Right lobe of liver (tissue), 6 donors: ENCODE results near the gene ALKBH8. TPM values are rescaled to one million over a fixed set of nuclear protein-coding genes. Genes with fewer than 3 reads are reported as not detected.

Experiments
- ATAC-seq, 4 donors: fragments of 200-7000 bp; cut with Tn5 transposase; one replicate each; pipeline ENCODE4 v1.9.1; 2020; ENCODE audit warnings: mild to moderate bottlenecking in 4 of 4, moderate library complexity in 4 of 4
- DNase-seq, 3 donors: peaks; one replicate each; pipeline ENCODE4 v3.0.0-alpha.2; 2020
- H3K27ac ChIP-seq, 3 donors: fragments of 200-600 bp; one replicate each; pipeline ENCODE4 v1.8.0; 2022
- H3K27me3 ChIP-seq, 2 donors: fragments of 200-600 bp; one replicate each; pipeline ENCODE4 v1.8.0; 2022
- H3K36me3 ChIP-seq, 4 donors: fragments of 200-600 bp; sonication (generic) in 1 of 4; one replicate each; pipeline versions ENCODE4 v1.5.1 to v1.8.0; 2017 to 2022; ENCODE audit warnings: control low read depth in 1 of 4
- H3K4me1 ChIP-seq, 4 donors: fragments of 200-600 bp; sonication (generic) in 1 of 4; one replicate each; pipeline versions ENCODE4 v1.5.1 to v1.8.0; 2017 to 2022; ENCODE audit warnings: control low read depth in 1 of 4
- H3K4me3 ChIP-seq, 3 donors: fragments of 200-600 bp; one replicate each; pipeline ENCODE4 v1.8.0; 2022
- H3K9me3 ChIP-seq, 4 donors: fragments of 200-600 bp; sonication (generic) in 1 of 4; one replicate each; pipeline versions ENCODE4 v1.5.1 to v1.8.0; 2017 to 2022; ENCODE audit warnings: control low read depth in 1 of 4
- CTCF ChIP-seq, 4 donors: fragments of 200-600 bp in 3 of 4; fragments of 450-650 bp in 1 of 4; IDR thresholded peaks; one replicate each; pipeline versions ENCODE4 v1.5.1 to v1.8.0; 2016 to 2022; ENCODE audit warnings: antibody characterized with exemption in 4 of 4, mild to moderate bottlenecking in 2 of 4
- POLR2A ChIP-seq: fragments of 450-650 bp; IDR thresholded peaks from one replicate; pipeline ENCODE4 v1.6.1; 2017; ENCODE audit warnings: antibody characterized with exemption, mild to moderate bottlenecking
- WGBS: methylation state at CpG from one replicate; pipeline ENCODE4 v1.1.6; 2018; ENCODE audit warnings: low coverage, low lambda C conversion rate; ENCODE audit not compliant: insufficient coverage; ENCODE audit errors: missing lambda C conversion rate; 5-methylcytosine and 5-hydroxymethylcytosine counted together
- intact Hi-C, 2 donors: fragments of 100-400 bp; cut with DNase I; formaldehyde crosslinking; loops; one replicate each; pipeline versions ENCODE4 v1.11.2 to v1.14.1; 2022
- total RNA-seq, 6 experiments: library from RNA; depleted of rRNA in 2 of 6; stranded (reverse); fragments of >200 nt in 2 of 6; fragmentation: NEBNext Ultra II Directional in 3 of 6; extraction: Animal tissue kit (Norgen Biotek cat#: 25700) in 3 of 6; gene quantifications; one replicate each; pipeline versions ENCODE4 v1.1.0 to v1.2.4, GENCODE V29; 2016 to 2023
- donor health status: DM: no; HTN: yes; CAD: no.
- donor health status: DM: no; HTN: no; CAD: no.
- donor health status: DM: no; HTN: no; CAD: no.
- donor health status: DM: no; HTN: yes; CAD: no.
- donor health status: DM: no; HTN: yes; CAD: no.

ALKBH8 gene
- total RNA-seq, 6 experiments from 2014 or later: 2.5 to 4.3 (median 3.1) TPM

GRCh38 chr11:107526197-107526596, 39.3 kb downstream of the ALKBH8 start:
- H3K27me3 ChIP-seq: no peaks in the 10 kb centered on the region
- TF ChIP-seq CTCF (IDR thresholded peaks at IDR 0.05): no peak
- no peak for TF ChIP-seq POLR2A
- ATAC-seq (no peak), DNase-seq (no peak)
- 94% methylated on average over 3 of the region's 3 CpGs for WGBS
- H3K36me3 ChIP-seq: no peaks in the 10 kb centered on the region
- no peaks in the 10 kb centered on the region for H3K9me3 ChIP-seq
- H3K4me3 ChIP-seq: no peak overlapping the region
- no peak overlapping the region for H3K27ac ChIP-seq
- no peaks in the 10 kb centered on the region for H3K4me1 ChIP-seq
- intact Hi-C loops: no loop called here

GRCh38 chr11:107508858-107509244, 56.7 kb downstream of the ALKBH8 start:
- Histone ChIP-seq H3K9me3 (no peaks in the 10 kb centered on the region), H3K4me3 (no peak overlapping the region), H3K4me1 (no peaks in the 10 kb centered on the region), H3K27me3 (no peaks in the 10 kb centered on the region), H3K36me3 (peaks cover 0 to 13% (median 0%) of the 10 kb centered on the region in 4 donors), H3K27ac (no peak overlapping the region)
- intact Hi-C loops: no loop called here
- no peak for DNase-seq
- WGBS: 100% methylated on average over 2 of the region's 2 CpGs
- TF ChIP-seq POLR2A (no peak), CTCF (IDR thresholded peaks at IDR 0.05) (no peak)
- ATAC-seq: no peak

- WGBS: 97% methylated on average over 6 of the region's 6 CpGs
- no peak overlapping the region for H3K4me3 ChIP-seq
- peaks cover 0 to 13% (median 0%) of the 10 kb centered on the region in 4 donors for H3K36me3 ChIP-seq
- TF ChIP-seq POLR2A (no peak), CTCF (IDR thresholded peaks at IDR 0.05) (no peak)
- no peak overlapping the region for H3K27ac ChIP-seq
- no peaks in the 10 kb centered on the region for H3K9me3 ChIP-seq
- ATAC-seq (no peak), DNase-seq (no peak)
- no peaks in the 10 kb centered on the region for H3K27me3 ChIP-seq
- H3K4me1 ChIP-seq: no peaks in the 10 kb centered on the region
- intact Hi-C loops: no loop called here
These were observed 57.2 kb downstream of the ALKBH8 start for GRCh38 chr11:107508201-107508857.

- TF ChIP-seq POLR2A (no peak), CTCF (IDR thresholded peaks at IDR 0.05) (no peak)
- Histone ChIP-seq H3K27ac (no peak overlapping the region), H3K4me1 (no peaks in the 10 kb centered on the region), H3K27me3 (no peaks in the 10 kb centered on the region), H3K4me3 (no peak overlapping the region), H3K36me3 (peaks cover 0 to 13% (median 1%) of the 10 kb centered on the region in 4 donors), H3K9me3 (no peaks in the 10 kb centered on the region)
- DNase-seq (no peak), ATAC-seq (no peak)
- intact Hi-C loops: no loop called here
These were observed 59.8 kb downstream of the ALKBH8 start for GRCh38 chr11:107505647-107506225.
